Measurements from ENCODE around the gene SLC39A13.

SLC39A13 gene

DNA sequence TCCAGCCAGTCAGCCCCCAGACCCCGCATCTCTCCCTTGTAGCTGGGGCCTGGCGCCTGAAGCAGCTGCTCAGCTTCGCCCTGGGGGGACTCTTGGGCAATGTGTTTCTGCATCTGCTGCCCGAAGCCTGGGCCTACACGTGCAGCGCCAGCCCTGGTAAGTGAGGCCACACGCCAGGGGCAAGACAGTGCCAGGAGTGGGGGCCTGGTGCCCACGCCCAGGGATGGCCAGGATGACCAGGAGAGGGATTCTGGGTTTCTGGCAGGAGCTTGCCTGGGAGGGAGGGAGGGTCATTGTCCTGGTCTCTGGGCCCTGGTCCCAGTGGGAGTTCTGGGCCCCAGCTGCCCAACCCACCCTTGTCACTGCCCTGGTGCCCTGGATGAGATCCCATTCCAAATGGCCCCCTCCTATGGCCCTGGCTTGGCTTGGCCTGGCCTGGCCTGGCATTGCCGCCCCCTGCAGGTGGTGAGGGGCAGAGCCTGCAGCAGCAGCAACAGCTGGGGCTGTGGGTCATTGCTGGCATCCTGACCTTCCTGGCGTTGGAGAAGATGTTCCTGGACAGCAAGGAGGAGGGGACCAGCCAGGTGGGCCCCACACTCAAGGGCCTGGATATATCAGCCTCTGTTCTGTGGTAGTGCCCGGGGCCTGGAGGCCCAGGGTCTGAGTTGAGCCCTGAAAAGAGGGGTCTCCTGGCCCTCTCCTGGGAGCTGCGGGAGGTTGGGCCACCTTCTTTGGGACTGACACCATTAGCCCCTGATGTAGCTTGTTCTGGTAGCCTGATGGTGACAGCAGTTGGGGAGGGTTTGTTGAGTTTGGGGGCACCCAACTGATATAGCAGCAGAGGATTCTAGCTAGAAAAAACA is 3.7 kb downstream of the SLC39A13 start:
- DNase-seq (ENCODE audit: low spot score) = no peak
- Histone ChIP-seq H3K27ac (peak overlapping the region in 1 of 2 donors; percentile 31), H3K4me3 (no peak overlapping the region)
- TF ChIP-seq, protein P1, sequence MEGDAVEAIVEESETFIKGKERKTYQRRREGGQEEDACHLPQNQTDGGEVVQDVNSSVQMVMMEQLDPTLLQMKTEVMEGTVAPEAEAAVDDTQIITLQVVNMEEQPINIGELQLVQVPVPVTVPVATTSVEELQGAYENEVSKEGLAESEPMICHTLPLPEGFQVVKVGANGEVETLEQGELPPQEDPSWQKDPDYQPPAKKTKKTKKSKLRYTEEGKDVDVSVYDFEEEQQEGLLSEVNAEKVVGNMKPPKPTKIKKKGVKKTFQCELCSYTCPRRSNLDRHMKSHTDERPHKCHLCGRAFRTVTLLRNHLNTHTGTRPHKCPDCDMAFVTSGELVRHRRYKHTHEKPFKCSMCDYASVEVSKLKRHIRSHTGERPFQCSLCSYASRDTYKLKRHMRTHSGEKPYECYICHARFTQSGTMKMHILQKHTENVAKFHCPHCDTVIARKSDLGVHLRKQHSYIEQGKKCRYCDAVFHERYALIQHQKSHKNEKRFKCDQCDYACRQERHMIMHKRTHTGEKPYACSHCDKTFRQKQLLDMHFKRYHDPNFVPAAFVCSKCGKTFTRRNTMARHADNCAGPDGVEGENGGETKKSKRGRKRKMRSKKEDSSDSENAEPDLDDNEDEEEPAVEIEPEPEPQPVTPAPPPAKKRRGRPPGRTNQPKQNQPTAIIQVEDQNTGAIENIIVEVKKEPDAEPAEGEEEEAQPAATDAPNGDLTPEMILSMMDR (IDR thresholded peaks at IDR 0.05) = peak; percentile 58

GRCh38 chr11:47413351-47413750 is 5.0 kb downstream of the SLC39A13 start:
- no peak for DNase-seq (ENCODE audit: low spot score)
- TF ChIP-seq, protein P1 (IDR thresholded peaks at IDR 0.05) = no peak
- H3K27ac ChIP-seq = peak overlapping the region in 1 of 2 donors; percentile 89
- no peak overlapping the region for H3K4me3 ChIP-seq

GRCh38 chr11:47413908-47414684 is 5.7 kb downstream of the SLC39A13 start:
- H3K4me3 ChIP-seq = no peak overlapping the region
- H3K27ac ChIP-seq = peak overlapping the region in 1 of 2 donors; percentile 89
- TF ChIP-seq, protein P1 (IDR thresholded peaks at IDR 0.05) = no peak
- no peak for DNase-seq (ENCODE audit: low spot score)

DNA sequence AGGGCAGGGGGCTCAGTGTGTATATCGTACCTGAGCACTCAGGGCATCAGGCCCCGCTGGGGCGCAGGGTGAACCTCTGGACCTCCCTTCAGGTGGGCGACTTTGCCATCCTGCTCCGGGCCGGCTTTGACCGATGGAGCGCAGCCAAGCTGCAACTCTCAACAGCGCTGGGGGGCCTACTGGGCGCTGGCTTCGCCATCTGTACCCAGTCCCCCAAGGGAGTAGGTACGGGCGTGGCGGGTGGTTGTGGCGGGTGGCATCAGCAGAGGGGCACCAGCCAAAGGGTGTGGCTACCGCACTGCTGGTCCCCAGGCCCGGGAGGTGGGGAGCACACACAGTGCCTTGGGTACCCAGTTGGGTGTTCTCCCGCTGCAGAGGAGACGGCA is 6.3 kb downstream of the SLC39A13 start:
- peak overlapping the region in 1 of 2 donors; percentile 89 for H3K27ac ChIP-seq
- TF ChIP-seq, protein P1 (IDR thresholded peaks at IDR 0.05) = no peak
- no peak overlapping the region for H3K4me3 ChIP-seq
- DNase-seq (ENCODE audit: low spot score) = no peak

DNA sequence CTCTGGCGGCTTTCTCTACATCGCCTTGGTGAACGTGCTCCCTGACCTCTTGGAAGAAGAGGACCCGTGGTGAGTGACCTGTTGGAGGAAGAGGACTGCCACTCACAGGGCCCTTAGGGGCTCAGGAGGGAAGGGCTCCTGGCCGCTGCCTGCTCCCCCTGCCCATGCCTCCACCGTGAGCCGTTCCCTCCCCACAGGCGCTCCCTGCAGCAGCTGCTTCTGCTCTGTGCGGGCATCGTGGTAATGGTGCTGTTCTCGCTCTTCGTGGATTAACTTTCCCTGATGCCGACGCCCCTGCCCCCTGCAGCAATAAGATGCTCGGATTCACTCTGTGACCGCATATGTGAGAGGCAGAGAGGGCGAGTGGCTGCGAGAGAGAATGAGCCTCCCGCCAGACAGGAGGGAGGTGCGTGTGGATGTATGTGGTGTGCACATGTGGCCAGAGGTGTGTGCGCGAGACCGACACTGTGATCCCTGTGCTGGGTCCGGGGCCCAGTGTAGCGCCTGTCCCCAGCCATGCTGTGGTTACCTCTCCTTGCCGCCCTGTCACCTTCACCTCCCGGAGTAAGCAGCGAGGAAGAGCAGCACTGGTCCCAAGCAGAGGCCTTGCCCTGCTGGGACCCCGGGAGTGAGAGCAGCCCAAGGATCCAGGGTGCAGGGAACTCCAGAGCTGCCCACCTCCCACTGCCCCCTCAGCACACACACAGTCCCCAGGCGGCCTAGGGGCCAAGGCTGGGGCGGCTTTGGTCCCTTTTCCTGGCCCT is 6.9 kb downstream of the SLC39A13 start:
- TF ChIP-seq, protein P1 (IDR thresholded peaks at IDR 0.05) = no peak
- no peak for DNase-seq (ENCODE audit: low spot score)
- Histone ChIP-seq H3K27ac (peak overlapping the region; percentile 82 to 89), H3K4me3 (peak overlapping the region; percentile 11)

GRCh38 chr11:47415949-47416472 is 7.6 kb downstream of the SLC39A13 start:
- TF ChIP-seq, protein P1 (IDR thresholded peaks at IDR 0.05) = no peak
- peak overlapping the region; percentile 82 to 89 for H3K27ac ChIP-seq
- peak; percentile 93 for DNase-seq (ENCODE audit: low spot score)
- H3K4me3 ChIP-seq = peak overlapping the region; percentile 11
